ENCODE data around the gene CDH9.

CDH9 gene

GRCh38 chr5:27038476-27038875, at the start of gene CDH9:
TSS of gene CDH9 (minus strand) at chr5:27038586. CDS start at chr5:26988333, 50,253 bp downstream.
- no peak for DNase-seq

- DNase-seq: no peak
Observed at GRCh38 chr5:27087747-27088146, 49.4 kb upstream of the CDH9 start.

GRCh38 chr5:27083449-27084415, 45.3 kb upstream of the CDH9 start:
- DNase-seq: no peak

GRCh38 chr5:27080147-27080546, 41.8 kb upstream of the CDH9 start:
- no peak for DNase-seq

GRCh38 chr5:27062451-27062850, 24.1 kb upstream of the CDH9 start:
- no peak for DNase-seq

- DNase-seq: no peak
Observed at GRCh38 chr5:27048510-27048909, 10.1 kb upstream of the CDH9 start.

- no peak for DNase-seq
Observed at GRCh38 chr5:27041372-27041771, 3.0 kb upstream of the CDH9 start.

- no peak for DNase-seq
Observed at GRCh38 chr5:27034565-27034964, 3.8 kb downstream of the CDH9 start.

GRCh38 chr5:27026801-27027200, 11.6 kb downstream of the CDH9 start:
- no peak for DNase-seq

GRCh38 chr5:27026063-27026462, 12.3 kb downstream of the CDH9 start:
- no peak for DNase-seq

GRCh38 chr5:27021471-27021870, 16.9 kb downstream of the CDH9 start:
- no peak for DNase-seq

GRCh38 chr5:27020973-27021372, 17.4 kb downstream of the CDH9 start:
- no peak for DNase-seq

GRCh38 chr5:27015758-27016157, 22.6 kb downstream of the CDH9 start:
- DNase-seq: no peak

GRCh38 chr5:27011274-27011673, 27.1 kb downstream of the CDH9 start:
- no peak for DNase-seq

- DNase-seq: no peak
Observed at GRCh38 chr5:27010646-27011045, 27.7 kb downstream of the CDH9 start.

GRCh38 chr5:27009540-27009915, 28.9 kb downstream of the CDH9 start:
- no peak for DNase-seq

- no peak for DNase-seq
Observed at GRCh38 chr5:27008604-27009539, 29.5 kb downstream of the CDH9 start.

- no peak for DNase-seq
Observed at GRCh38 chr5:27007121-27007520, 31.3 kb downstream of the CDH9 start.

GRCh38 chr5:26986985-26987384, 51.4 kb downstream of the CDH9 start:
- no peak for DNase-seq

- DNase-seq: no peak
Observed at GRCh38 chr5:26981750-26982149, 56.6 kb downstream of the CDH9 start.

- no peak for DNase-seq
Observed at GRCh38 chr5:26959290-26959689, 79.1 kb downstream of the CDH9 start.

- DNase-seq: no peak
Observed at GRCh38 chr5:26955161-26955560, 83.2 kb downstream of the CDH9 start.

- no peak for DNase-seq
Observed at GRCh38 chr5:26948921-26949320, 89.5 kb downstream of the CDH9 start.

GRCh38 chr5:26945901-26946300, 92.5 kb downstream of the CDH9 start:
- DNase-seq: no peak
